Measurements from ENCODE around the gene SLC13A4. TPM values are rescaled to one million over a fixed set of nuclear protein-coding genes. Genes with fewer than 3 reads are reported as not detected.

SLC13A4 gene
- total RNA-seq, 1 donor from 2014 or later, result not detected

GRCh38 chr7:135690566-135690965, 37.4 kb downstream of the SLC13A4 start:
- no peak for TF ChIP-seq CTCF (IDR thresholded peaks at IDR 0.05)
- DNase-seq (ENCODE audit: low spot score), result no peak
- Mint-ChIP-seq H3K4me1 (ENCODE audit: low read depth) (peaks cover 9% of the 10 kb centered on the region), H3K36me3 (ENCODE audit: low read depth) (peaks cover 9% of the 10 kb centered on the region), H3K4me3 (ENCODE audit: unreplicated experiment) (no peak overlapping the region), H3K9me3 (ENCODE audit: low read depth) (no peaks in the 10 kb centered on the region), H3K27me3 (ENCODE audit: low read depth) (no peaks in the 10 kb centered on the region), H3K27ac (ENCODE audit: unreplicated experiment) (no peak overlapping the region)

GRCh38 chr7:135687466-135687865, 40.5 kb downstream of the SLC13A4 start:
- Mint-ChIP-seq H3K4me1 (ENCODE audit: low read depth) (peaks cover 33% of the 10 kb centered on the region), H3K27ac (ENCODE audit: unreplicated experiment) (no peak overlapping the region), H3K36me3 (ENCODE audit: low read depth) (peaks cover 7% of the 10 kb centered on the region), H3K4me3 (ENCODE audit: unreplicated experiment) (no peak overlapping the region), H3K9me3 (ENCODE audit: low read depth) (no peaks in the 10 kb centered on the region), H3K27me3 (ENCODE audit: low read depth) (no peaks in the 10 kb centered on the region)
- no peak for DNase-seq (ENCODE audit: low spot score)
- no peak for TF ChIP-seq CTCF (IDR thresholded peaks at IDR 0.05)

- H3K27ac Mint-ChIP-seq (ENCODE audit: unreplicated experiment), result no peak overlapping the region
- no peaks in the 10 kb centered on the region for H3K9me3 Mint-ChIP-seq (ENCODE audit: low read depth)
- no peaks in the 10 kb centered on the region for H3K27me3 Mint-ChIP-seq (ENCODE audit: low read depth)
- no peak for DNase-seq (ENCODE audit: low spot score)
- H3K4me1 Mint-ChIP-seq (ENCODE audit: low read depth), result peaks cover 38% of the 10 kb centered on the region
- no peak for TF ChIP-seq CTCF (IDR thresholded peaks at IDR 0.05)
- peaks cover 6% of the 10 kb centered on the region for H3K36me3 Mint-ChIP-seq (ENCODE audit: low read depth)
- H3K4me3 Mint-ChIP-seq (ENCODE audit: unreplicated experiment), result no peak overlapping the region
These were observed 42.5 kb downstream of the SLC13A4 start for GRCh38 chr7:135685306-135686084.

GRCh38 chr7:135684699-135685098, 43.3 kb downstream of the SLC13A4 start:
- no peak overlapping the region for H3K4me3 Mint-ChIP-seq (ENCODE audit: unreplicated experiment)
- TF ChIP-seq CTCF (IDR thresholded peaks at IDR 0.05), result no peak
- no peak overlapping the region for H3K27ac Mint-ChIP-seq (ENCODE audit: unreplicated experiment)
- no peaks in the 10 kb centered on the region for H3K9me3 Mint-ChIP-seq (ENCODE audit: low read depth)
- DNase-seq (ENCODE audit: low spot score), result no peak
- no peaks in the 10 kb centered on the region for H3K27me3 Mint-ChIP-seq (ENCODE audit: low read depth)
- peaks cover 5% of the 10 kb centered on the region for H3K36me3 Mint-ChIP-seq (ENCODE audit: low read depth)
- H3K4me1 Mint-ChIP-seq (ENCODE audit: low read depth), result peaks cover 33% of the 10 kb centered on the region

GRCh38 chr7:135684136-135684535, 43.9 kb downstream of the SLC13A4 start:
- H3K36me3 Mint-ChIP-seq (ENCODE audit: low read depth), result peaks cover 3% of the 10 kb centered on the region
- no peak for TF ChIP-seq CTCF (IDR thresholded peaks at IDR 0.05)
- no peak overlapping the region for H3K27ac Mint-ChIP-seq (ENCODE audit: unreplicated experiment)
- peaks cover 34% of the 10 kb centered on the region for H3K4me1 Mint-ChIP-seq (ENCODE audit: low read depth)
- H3K4me3 Mint-ChIP-seq (ENCODE audit: unreplicated experiment), result no peak overlapping the region
- H3K9me3 Mint-ChIP-seq (ENCODE audit: low read depth), result no peaks in the 10 kb centered on the region
- H3K27me3 Mint-ChIP-seq (ENCODE audit: low read depth), result no peaks in the 10 kb centered on the region
- DNase-seq (ENCODE audit: low spot score), result no peak

Measured in chondrocyte (in vitro differentiated cells).